Measurements from ENCODE around the gene BCAN. TPM values are rescaled to one million over a fixed set of nuclear protein-coding genes. Genes with fewer than 3 reads are reported as not detected.

The BCAN gene
- total RNA-seq, 4 donors from 2014 or later = 0.54 to 1.1 TPM; not detected in 2

DNA sequence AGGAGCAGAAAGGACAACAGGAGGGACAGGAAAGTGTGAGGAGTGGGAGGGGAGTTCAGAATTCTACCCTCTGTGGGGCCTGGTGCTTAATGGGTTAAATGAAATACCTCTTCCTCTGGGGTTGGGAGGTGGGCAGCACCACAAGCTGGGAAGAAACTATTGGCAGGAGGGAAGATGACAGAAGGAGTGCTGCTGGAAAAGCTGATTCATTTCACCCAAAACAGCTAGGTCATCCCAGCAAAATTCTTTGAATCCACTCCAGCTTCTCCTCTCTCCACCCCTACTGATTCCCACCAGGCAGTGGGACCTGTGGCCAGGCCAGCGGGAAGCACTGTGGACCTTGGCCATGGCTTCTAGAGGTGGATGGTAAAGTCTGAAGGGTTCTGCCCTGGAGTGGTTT, 12.8 kb downstream of the BCAN start:
- Histone ChIP-seq H3K36me3 (no peaks in the 10 kb centered on the region), H3K4me1 (peaks cover 12 to 21% of the 10 kb centered on the region in 2 donors), H3K9me3 (no peaks in the 10 kb centered on the region), H3K27me3 (no peaks in the 10 kb centered on the region), H3K27ac (no peak overlapping the region), H3K4me3 (replicated peaks in 1 of 3) (no peak overlapping the region)
- TF ChIP-seq POLR2A (IDR thresholded peaks at IDR 0.05) = no peak
- TF ChIP-seq, protein P1, sequence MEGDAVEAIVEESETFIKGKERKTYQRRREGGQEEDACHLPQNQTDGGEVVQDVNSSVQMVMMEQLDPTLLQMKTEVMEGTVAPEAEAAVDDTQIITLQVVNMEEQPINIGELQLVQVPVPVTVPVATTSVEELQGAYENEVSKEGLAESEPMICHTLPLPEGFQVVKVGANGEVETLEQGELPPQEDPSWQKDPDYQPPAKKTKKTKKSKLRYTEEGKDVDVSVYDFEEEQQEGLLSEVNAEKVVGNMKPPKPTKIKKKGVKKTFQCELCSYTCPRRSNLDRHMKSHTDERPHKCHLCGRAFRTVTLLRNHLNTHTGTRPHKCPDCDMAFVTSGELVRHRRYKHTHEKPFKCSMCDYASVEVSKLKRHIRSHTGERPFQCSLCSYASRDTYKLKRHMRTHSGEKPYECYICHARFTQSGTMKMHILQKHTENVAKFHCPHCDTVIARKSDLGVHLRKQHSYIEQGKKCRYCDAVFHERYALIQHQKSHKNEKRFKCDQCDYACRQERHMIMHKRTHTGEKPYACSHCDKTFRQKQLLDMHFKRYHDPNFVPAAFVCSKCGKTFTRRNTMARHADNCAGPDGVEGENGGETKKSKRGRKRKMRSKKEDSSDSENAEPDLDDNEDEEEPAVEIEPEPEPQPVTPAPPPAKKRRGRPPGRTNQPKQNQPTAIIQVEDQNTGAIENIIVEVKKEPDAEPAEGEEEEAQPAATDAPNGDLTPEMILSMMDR (IDR thresholded peaks at IDR 0.05) = no peak
- WGBS, 2 donors = 45 to 55% methylated on average over 1 of the region's 1 CpG
- DNase-seq = no peak
- intact Hi-C loops (cut with DNase I) = loop anchor here (5.0 kb wide), 1 partner anchor 72 kb away; no protein-coding TSS in a partner anchor

DNA sequence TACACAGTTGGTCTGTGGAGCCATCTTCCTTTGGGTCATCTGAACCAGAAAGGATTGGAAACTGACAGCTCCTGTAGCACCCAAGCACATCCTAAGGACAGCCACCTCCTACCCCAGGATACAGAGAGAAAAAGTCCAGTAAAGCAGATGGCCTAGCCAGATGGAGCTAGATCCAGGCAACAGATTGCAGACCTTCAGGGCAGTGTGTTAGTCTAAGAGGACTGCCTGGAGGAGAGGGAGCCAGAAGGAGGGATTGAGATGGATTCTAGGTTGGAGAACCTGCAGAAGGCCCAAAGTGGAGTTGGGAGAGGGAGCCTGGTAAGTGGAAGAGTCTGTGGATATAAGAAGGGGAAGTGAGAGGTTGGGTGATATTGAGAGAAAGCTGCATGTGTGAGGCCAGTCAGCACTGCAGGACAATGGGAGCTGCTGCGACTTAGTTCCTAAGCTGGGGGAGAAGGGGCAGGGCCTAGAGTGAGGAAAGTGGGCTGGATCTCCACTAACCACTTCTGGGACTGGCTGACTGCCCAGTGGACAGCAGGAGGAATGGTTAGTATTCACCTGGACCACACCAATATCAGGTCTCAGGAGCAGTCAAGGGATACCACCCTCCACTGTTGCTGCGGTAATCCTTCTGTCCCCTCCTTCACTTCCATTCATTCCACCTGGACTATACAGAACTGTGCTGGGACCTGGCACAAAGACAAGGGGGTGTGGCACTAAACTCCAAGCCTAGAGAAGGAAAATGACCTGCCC, 13.4 kb downstream of the BCAN start:
- H3K9me3 ChIP-seq = no peaks in the 10 kb centered on the region
- peaks cover 15 to 28% of the 10 kb centered on the region in 2 donors for H3K4me1 ChIP-seq
- intact Hi-C loops (cut with DNase I) = loop anchor here (5.0 kb wide), 1 partner anchor 73 kb away; no protein-coding TSS in a partner anchor
- DNase-seq = peak in 1 of 2 donors; percentile 35
- TF ChIP-seq, protein P1 (IDR thresholded peaks at IDR 0.05) = no peak
- no peak for TF ChIP-seq POLR2A (IDR thresholded peaks at IDR 0.05)
- H3K4me3 ChIP-seq (replicated peaks in 1 of 3) = no peak overlapping the region
- H3K27me3 ChIP-seq = no peaks in the 10 kb centered on the region
- 36 to 47% methylated on average over 2 of the region's 2 CpGs for WGBS, 2 donors
- H3K36me3 ChIP-seq = no peaks in the 10 kb centered on the region
- no peak overlapping the region for H3K27ac ChIP-seq

DNA sequence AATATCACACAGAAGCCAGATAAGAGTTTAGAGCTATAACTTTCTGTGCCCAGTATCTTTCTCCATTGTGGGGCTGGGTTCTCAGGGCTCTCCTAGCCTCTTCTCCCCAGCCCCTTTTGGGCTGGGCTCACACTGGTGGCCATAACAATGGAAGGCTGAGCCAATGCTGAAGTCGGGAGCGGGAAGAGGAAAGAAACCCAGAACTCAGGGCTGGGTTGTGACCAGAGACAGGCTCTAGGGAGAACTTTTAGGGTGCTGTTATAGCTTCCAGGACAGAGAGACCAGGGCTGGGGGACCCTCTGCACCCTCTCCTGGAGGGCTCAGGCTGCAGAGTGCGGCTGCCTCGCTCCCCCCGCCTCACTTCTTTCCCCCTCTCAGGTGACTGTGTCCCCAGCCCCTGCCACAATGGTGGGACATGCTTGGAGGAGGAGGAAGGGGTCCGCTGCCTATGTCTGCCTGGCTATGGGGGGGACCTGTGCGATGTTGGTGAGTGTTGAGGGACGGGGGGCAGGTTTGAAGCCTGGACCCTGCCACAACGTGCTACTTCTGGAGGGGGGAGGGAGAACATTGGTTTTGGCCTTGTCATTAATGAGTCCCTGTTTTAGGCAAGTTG, 14.1 kb downstream of the BCAN start:
- Histone ChIP-seq H3K27me3 (no peaks in the 10 kb centered on the region), H3K36me3 (no peaks in the 10 kb centered on the region), H3K4me1 (peaks cover 15 to 34% of the 10 kb centered on the region in 2 donors), H3K4me3 (replicated peaks in 1 of 3) (no peak overlapping the region), H3K9me3 (no peaks in the 10 kb centered on the region), H3K27ac (no peak overlapping the region)
- intact Hi-C loops (cut with DNase I) = loop anchor here (5.0 kb wide), 1 partner anchor 74 kb away; no protein-coding TSS in a partner anchor
- TF ChIP-seq POLR2A (IDR thresholded peaks at IDR 0.05) = no peak
- TF ChIP-seq, protein P1 (IDR thresholded peaks at IDR 0.05) = no peak
- 53 to 59% methylated on average over 9 of the region's 9 CpGs for WGBS, 2 donors
- DNase-seq = no peak

DNA sequence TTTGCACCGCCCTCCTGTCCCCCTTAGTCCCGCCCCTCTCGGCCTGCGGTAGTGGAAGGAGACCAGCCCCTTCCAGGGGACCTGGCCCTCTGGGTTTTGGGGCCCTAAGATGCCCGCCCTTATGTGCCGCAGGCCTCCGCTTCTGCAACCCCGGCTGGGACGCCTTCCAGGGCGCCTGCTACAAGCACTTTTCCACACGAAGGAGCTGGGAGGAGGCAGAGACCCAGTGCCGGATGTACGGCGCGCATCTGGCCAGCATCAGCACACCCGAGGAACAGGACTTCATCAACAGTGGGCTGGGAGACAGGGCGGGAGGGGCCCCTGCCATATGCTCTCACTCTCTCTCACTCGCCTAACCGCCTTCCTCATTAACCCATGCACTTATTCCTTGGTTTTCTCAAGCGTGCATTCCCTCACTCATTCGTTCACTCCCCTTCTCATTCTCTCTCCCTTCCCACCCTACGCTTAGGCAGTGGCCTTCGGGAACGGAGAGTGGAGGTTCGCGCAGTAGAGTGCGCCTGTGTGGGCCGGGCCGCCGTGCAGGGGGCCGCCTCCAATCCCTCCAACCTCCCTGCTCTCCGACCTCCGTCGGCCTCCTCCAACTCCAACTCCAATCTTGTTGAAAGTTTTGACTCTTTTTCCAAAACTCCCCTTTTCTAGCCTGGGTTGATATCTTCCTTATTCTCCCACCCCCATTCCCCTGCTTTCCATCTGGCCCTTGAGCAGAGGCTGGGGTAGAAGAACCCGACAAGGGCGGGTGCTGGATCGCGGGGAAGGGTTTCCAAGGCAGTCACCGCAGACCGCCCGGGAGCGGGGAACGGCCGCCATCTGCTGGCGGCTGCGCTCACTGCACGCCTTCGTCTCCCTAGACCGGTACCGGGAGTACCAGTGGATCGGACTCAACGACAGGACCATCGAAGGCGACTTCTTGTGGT, 15.2 kb downstream of the BCAN start:
- Histone ChIP-seq H3K4me3 (replicated peaks in 1 of 3) (peak overlapping the region in 1 of 3 donors; percentile 3), H3K9me3 (no peaks in the 10 kb centered on the region), H3K27ac (no peak overlapping the region), H3K4me1 (peaks cover 15 to 41% of the 10 kb centered on the region in 2 donors), H3K27me3 (no peaks in the 10 kb centered on the region), H3K36me3 (no peaks in the 10 kb centered on the region)
- intact Hi-C loops (cut with DNase I) = loop anchor here (5.0 kb wide), 1 partner anchor 75 kb away; no protein-coding TSS in a partner anchor
- 1 to 2% methylated on average over 51 to 53 of the region's 54 CpGs for WGBS, 2 donors
- TF ChIP-seq, protein P1 (IDR thresholded peaks at IDR 0.05) = peak; percentile 75 to 98 (median 82)
- TF ChIP-seq POLR2A (IDR thresholded peaks at IDR 0.05) = no peak
- DNase-seq = peak; percentile 65 to 69
